SJCRH30 (cell line): ENCODE results near the gene ATP4B. TPM values are rescaled to one million over a fixed set of nuclear protein-coding genes. Genes with fewer than 3 reads are reported as not detected.

Experiments
- DNase-seq, 2 experiments: peaks; one replicate each; pipeline ENCODE4 v3.0.0-alpha.2; 2015 to 2020
- H3K27ac ChIP-seq: fragments of 250-450 bp; sonication (Bioruptor Pico); 2 replicates; pipeline ENCODE4 v1.5.1; 2020; ENCODE audit warnings: mild to moderate bottlenecking, moderate library complexity
- H3K27me3 ChIP-seq: fragments of 250-450 bp; sonication (Bioruptor Pico); 2 replicates; pipeline ENCODE4 v1.5.1; 2020; ENCODE audit warnings: mild to moderate bottlenecking, moderate library complexity
- H3K36me3 ChIP-seq: fragments of 250-450 bp; sonication (Bioruptor Pico); 2 replicates; pipeline ENCODE4 v1.5.1; 2020; ENCODE audit warnings: mild to moderate bottlenecking, moderate library complexity
- H3K4me1 ChIP-seq: fragments of 250-450 bp; sonication (Bioruptor Pico); 2 replicates; pipeline ENCODE4 v1.5.1; 2020; ENCODE audit warnings: mild to moderate bottlenecking, moderate library complexity
- H3K4me3 ChIP-seq: fragments of 250-450 bp; sonication (Bioruptor Pico); 2 replicates; pipeline ENCODE4 v1.5.1; 2020; ENCODE audit warnings: mild to moderate bottlenecking, moderate library complexity
- H3K9me3 ChIP-seq: fragments of 250-450 bp; sonication (Bioruptor Pico); replicated peaks from 2 replicates; pipeline ENCODE4 v1.5.1; 2020; ENCODE audit warnings: mild to moderate bottlenecking, moderate library complexity
- total RNA-seq: library from RNA; depleted of rRNA; stranded (reverse); fragments of >200 nt; shearing (Covaris generic); gene quantifications from 2 replicates; pipeline ENCODE4 v1.2.3, GENCODE V29; 2014

Gene ATP4B
- total RNA-seq, 1 experiment from 2014 or later: not detected

- H3K9me3 ChIP-seq: no peaks in the 10 kb centered on the region
- no peak overlapping the region for H3K4me3 ChIP-seq
- DNase-seq: peak in 1 of 2 experiments; percentile 3
- no peaks in the 10 kb centered on the region for H3K4me1 ChIP-seq
- no peaks in the 10 kb centered on the region; the same call in 1 of the 2 replicates for H3K27me3 ChIP-seq
- H3K27ac ChIP-seq: no peak overlapping the region
- H3K36me3 ChIP-seq: no peaks in the 10 kb centered on the region
These were observed 7.0 kb upstream of the ATP4B start for GRCh38 chr13:113664751-113665596.

DNA sequence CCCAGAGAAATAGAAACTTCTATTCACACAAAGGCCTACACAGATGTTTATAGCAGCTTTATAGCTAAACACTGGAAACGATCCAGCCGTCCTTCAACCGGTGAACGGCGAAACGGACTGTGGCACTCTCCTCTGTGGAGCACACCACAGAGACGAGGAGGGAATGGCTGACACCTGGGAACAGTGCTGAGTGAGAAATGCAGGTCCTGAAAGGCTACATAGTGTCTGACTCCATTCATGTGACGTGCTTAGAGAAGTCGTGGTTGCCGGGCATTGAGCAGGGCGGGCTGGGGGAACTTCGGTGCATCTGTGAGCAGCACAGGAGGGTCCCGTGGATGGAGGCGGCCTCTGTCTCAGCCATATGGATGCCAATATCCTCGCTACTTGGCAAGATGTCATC, 5.9 kb upstream of the ATP4B start:
- H3K9me3 ChIP-seq: no peaks in the 10 kb centered on the region
- H3K27me3 ChIP-seq: no peaks in the 10 kb centered on the region; the same call in 1 of the 2 replicates
- no peaks in the 10 kb centered on the region for H3K36me3 ChIP-seq
- H3K27ac ChIP-seq: no peak overlapping the region
- DNase-seq: peak in 1 of 2 experiments; percentile 1
- no peak overlapping the region for H3K4me3 ChIP-seq
- H3K4me1 ChIP-seq: no peaks in the 10 kb centered on the region

DNA sequence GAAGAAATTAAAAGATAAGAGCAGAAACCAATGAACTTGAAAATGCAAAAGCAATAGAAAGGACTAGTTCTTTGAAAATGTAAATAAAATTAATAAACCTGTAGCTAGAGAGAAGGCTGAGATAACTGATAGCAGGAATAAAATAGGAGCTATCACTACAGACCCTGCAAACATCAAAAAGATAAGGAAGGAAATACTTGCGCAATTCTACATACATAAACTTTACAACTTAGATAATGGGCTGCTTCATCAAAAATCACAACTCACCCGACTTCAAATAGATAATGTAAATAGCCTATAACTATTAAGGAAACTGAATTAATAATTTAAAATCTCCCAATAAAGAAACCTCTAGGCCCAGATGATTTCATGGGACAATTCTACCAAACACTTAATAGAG, 3.5 kb upstream of the ATP4B start:
- no peaks in the 10 kb centered on the region for H3K4me1 ChIP-seq
- no peaks in the 10 kb centered on the region; the same call in 1 of the 2 replicates for H3K27me3 ChIP-seq
- no peaks in the 10 kb centered on the region for H3K9me3 ChIP-seq
- H3K36me3 ChIP-seq: no peaks in the 10 kb centered on the region
- DNase-seq: no peak
- no peak overlapping the region for H3K4me3 ChIP-seq
- no peak overlapping the region for H3K27ac ChIP-seq

- Histone ChIP-seq H3K4me3 (no peak overlapping the region), H3K27ac (no peak overlapping the region), H3K27me3 (no peaks in the 10 kb centered on the region; the same call in 1 of the 2 replicates), H3K36me3 (no peaks in the 10 kb centered on the region), H3K9me3 (no peaks in the 10 kb centered on the region), H3K4me1 (no peaks in the 10 kb centered on the region)
- DNase-seq: peak in 1 of 2 experiments; percentile 1
These were observed 2.1 kb upstream of the ATP4B start for GRCh38 chr13:113660066-113660465.

- H3K4me3 ChIP-seq: no peak overlapping the region
- no peaks in the 10 kb centered on the region for H3K9me3 ChIP-seq
- no peak for DNase-seq
These were observed 1.3 kb upstream of the ATP4B start for GRCh38 chr13:113659337-113659736.

DNA sequence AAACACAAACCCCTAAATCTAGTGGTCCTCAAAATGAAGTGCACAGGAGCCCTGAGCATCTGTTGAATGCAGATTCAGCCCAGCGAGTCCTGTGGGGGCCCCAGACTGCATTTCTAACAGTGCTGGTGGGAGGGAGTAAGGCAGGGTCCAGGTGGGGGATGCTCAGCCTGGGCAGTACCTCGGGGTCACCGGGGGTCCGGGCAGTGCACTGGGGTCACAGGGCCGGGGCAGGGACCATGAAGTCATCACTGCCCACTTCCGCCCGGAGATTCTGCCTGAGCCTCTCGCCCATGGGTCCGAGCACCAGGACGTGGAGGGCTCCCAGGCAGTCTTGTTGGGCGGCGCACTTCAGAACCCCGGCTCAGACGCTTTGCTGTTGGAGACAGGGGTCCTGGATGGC, 838 bp upstream of the ATP4B start:
- Histone ChIP-seq H3K9me3 (no peaks in the 10 kb centered on the region), H3K4me3 (no peak overlapping the region), H3K27me3 (no peaks in the 10 kb centered on the region; the same call in 1 of the 2 replicates), H3K27ac (no peak overlapping the region), H3K4me1 (no peaks in the 10 kb centered on the region), H3K36me3 (no peaks in the 10 kb centered on the region)
- peak in 1 of 2 experiments; percentile 1 for DNase-seq

More at GRCh38 chr13:113659337-113659736, 1.3 kb upstream of the ATP4B start:
- Histone ChIP-seq H3K4me1 (no peaks in the 10 kb centered on the region), H3K27ac (no peak overlapping the region), H3K36me3 (no peaks in the 10 kb centered on the region), H3K27me3 (no peaks in the 10 kb centered on the region; the same call in 1 of the 2 replicates)

DNA sequence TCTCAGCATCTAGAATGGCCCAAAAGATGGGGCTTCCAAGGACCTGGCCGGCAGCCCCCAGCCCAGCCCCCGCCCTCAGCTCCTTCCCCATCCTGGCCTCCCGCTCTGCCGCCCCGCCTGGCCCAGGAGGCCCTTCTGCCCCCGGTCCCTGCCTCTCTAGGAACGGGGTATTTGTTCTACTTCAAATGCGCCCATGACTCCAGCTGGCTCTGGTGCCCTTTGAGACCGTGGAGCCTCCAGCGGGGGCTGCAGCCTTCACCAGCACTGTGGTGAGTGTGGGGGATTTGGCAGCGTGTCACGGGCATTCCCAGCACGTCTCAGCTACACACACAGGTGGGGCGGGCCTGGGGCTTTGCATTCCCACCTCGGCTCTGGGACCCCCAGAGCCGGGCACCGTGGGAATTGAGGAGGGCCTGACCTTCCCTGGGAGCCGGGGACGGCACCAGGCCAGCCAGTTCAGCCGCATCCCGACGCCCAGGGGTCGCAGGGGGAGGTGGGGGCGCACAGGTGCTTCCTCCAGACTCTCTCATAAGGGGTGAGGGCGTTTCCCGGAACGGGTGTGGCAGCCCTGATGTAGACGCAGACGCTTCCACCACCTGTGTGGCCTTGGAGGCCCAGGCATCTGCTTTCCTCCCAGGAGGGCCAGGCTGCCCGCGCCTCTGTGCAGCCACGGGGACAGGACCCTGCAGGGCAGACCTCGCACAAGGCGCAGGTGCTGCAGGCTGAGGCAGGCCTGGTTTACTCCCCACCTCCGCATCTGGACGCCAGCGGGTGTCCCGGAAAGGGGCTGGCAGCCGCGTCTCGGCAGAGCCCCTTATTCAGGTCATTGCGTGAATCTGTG, 947 bp downstream of the ATP4B start:
- H3K36me3 ChIP-seq: no peaks in the 10 kb centered on the region

GRCh38 chr13:113656003-113656588, 1.9 kb downstream of the ATP4B start:
- H3K4me3 ChIP-seq: no peak overlapping the region
- H3K27me3 ChIP-seq: no peaks in the 10 kb centered on the region; the same call in 1 of the 2 replicates
- H3K36me3 ChIP-seq: no peaks in the 10 kb centered on the region
- peak in 1 of 2 experiments; percentile 4 for DNase-seq
- H3K9me3 ChIP-seq: no peaks in the 10 kb centered on the region
- H3K27ac ChIP-seq: no peak overlapping the region
- H3K4me1 ChIP-seq: no peaks in the 10 kb centered on the region

More for the DNA sequence above, 947 bp downstream of the ATP4B start:
- Histone ChIP-seq H3K9me3 (no peaks in the 10 kb centered on the region), H3K27ac (no peak overlapping the region), H3K4me1 (no peaks in the 10 kb centered on the region), H3K4me3 (no peak overlapping the region), H3K27me3 (no peaks in the 10 kb centered on the region; the same call in 1 of the 2 replicates)
- DNase-seq: peak in 1 of 2 experiments; percentile 0

DNA sequence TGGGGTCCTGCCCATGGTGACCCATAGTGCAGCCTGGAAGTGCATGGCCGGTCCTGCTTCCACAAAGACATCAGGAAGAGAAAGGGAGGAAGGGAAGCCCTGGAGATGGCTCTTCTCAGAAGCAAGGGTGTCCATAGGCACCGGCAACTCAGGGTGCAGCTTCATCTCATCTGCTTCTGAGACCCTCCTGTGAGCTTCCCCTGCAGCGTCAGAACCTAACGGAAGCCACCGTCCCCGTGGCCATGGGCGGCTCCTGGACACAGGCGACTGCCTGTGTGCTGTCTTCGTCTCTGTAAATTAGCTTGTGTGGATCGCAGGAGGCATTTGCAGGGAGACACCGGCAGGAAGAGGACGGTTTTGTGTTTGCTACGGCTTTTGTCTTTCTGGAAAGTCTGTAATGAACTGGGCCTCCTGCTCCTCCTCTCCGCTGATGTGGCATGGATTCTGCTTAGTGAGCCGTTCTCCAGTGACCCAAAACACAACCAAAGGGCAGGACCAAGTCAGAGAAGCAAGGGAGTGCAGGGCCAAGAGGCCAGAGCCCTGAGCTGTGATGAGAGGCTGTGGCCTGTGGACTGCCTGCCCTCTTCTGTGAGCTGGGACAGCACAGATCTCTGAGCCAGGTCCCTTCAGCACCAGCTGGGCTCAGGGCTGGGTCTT, 2.5 kb downstream of the ATP4B start:
- H3K36me3 ChIP-seq: no peaks in the 10 kb centered on the region
- H3K9me3 ChIP-seq: no peaks in the 10 kb centered on the region
- H3K4me1 ChIP-seq: no peaks in the 10 kb centered on the region
- no peak overlapping the region for H3K27ac ChIP-seq
- DNase-seq: peak in 1 of 2 experiments; percentile 0
- H3K4me3 ChIP-seq: no peak overlapping the region
- H3K27me3 ChIP-seq: no peaks in the 10 kb centered on the region

DNA sequence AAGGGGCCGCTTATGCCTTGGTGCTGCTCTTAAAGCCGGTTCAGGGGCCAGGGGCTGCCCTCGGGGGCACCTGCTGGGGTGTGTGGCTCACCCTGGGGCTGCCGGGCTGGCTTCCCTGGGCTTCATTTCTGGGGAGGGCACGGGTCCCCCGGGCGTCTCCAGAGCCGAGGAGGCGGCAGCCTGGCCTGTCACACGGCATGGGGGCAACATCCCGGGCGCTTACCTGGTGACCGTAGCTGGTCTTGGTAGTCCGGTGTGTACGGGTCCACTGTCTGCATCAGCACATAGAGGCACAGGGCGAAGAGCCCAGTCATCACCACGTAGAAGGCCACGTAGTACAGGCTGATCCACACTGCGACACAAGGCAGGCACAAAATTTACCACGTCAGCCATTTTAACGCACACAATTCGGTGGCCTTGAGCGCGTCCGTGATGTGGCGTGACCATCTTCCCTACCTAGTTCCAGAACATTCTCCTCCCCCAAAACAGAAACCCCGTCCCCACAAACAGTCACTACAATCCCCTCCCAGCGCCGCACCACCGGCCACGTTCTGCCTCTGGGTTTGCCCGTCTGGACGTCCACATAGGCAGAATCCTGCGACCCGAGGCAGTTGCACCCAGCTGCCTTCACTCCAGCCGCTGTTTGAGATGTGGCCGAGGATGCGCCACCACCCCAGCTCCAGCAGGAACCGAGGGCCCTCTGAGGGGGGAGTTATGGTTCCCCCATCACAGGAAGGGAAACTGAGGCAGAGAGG, 3.2 kb downstream of the ATP4B start:
- DNase-seq: peak in 1 of 2 experiments; percentile 1

GRCh38 chr13:113654175-113654560, 3.8 kb downstream of the ATP4B start:
- Histone ChIP-seq H3K4me1 (no peaks in the 10 kb centered on the region), H3K27me3 (no peaks in the 10 kb centered on the region)
- DNase-seq: no peak

More for the DNA sequence above, 3.2 kb downstream of the ATP4B start:
- Histone ChIP-seq H3K36me3 (no peaks in the 10 kb centered on the region), H3K9me3 (no peaks in the 10 kb centered on the region), H3K27ac (no peak overlapping the region), H3K27me3 (no peaks in the 10 kb centered on the region), H3K4me3 (no peak overlapping the region), H3K4me1 (no peaks in the 10 kb centered on the region)

GRCh38 chr13:113653264-113654174, 4.5 kb downstream of the ATP4B start:
- H3K27ac ChIP-seq: no peak overlapping the region
- H3K36me3 ChIP-seq: no peaks in the 10 kb centered on the region
- H3K4me1 ChIP-seq: no peaks in the 10 kb centered on the region
- H3K9me3 ChIP-seq: no peaks in the 10 kb centered on the region
- no peaks in the 10 kb centered on the region for H3K27me3 ChIP-seq
- no peak overlapping the region for H3K4me3 ChIP-seq
- DNase-seq: peak in 1 of 2 experiments; percentile 5

More at GRCh38 chr13:113654175-113654560, 3.8 kb downstream of the ATP4B start:
- Histone ChIP-seq H3K4me3 (no peak overlapping the region), H3K27ac (no peak overlapping the region), H3K9me3 (no peaks in the 10 kb centered on the region), H3K36me3 (no peaks in the 10 kb centered on the region)
